MG63 (cell line): ENCODE results near the gene AUNIP. TPM values are rescaled to one million over a fixed set of nuclear protein-coding genes. Genes with fewer than 3 reads are reported as not detected.
A peak's percentile ranks its signal among the peaks of the same experiment; 100 is the strongest.

ENCODE experiments used
- DNase-seq: peaks from one replicate; pipeline ENCODE4 v3.0.0-alpha.2; 2020
- H3K27me3 ChIP-seq: fragments of 250-450 bp; sonication (Bioruptor Pico); 2 replicates; pipeline ENCODE4 v1.5.1; 2020; ENCODE audit warnings: mild to moderate bottlenecking, moderate library complexity
- H3K36me3 ChIP-seq: fragments of 250-450 bp; sonication (Bioruptor Pico); 2 replicates; pipeline ENCODE4 v1.5.1; 2020; ENCODE audit warnings: mild to moderate bottlenecking, moderate library complexity
- H3K4me3 ChIP-seq: fragments of 250-450 bp; sonication (Bioruptor Pico); 2 replicates; pipeline ENCODE4 v1.5.1; 2020; ENCODE audit warnings: mild to moderate bottlenecking, moderate library complexity
- H3K9me3 ChIP-seq: fragments of 250-450 bp; sonication (Bioruptor Pico); 2 replicates; pipeline ENCODE4 v1.5.1; 2020; ENCODE audit warnings: mild to moderate bottlenecking, moderate library complexity
- total RNA-seq: library from RNA; depleted of rRNA; stranded (reverse); fragments of >200 nt; shearing (Covaris generic); gene quantifications from 2 replicates; pipeline ENCODE4 v1.2.3, GENCODE V29; 2014; ENCODE audit warnings: low replicate concordance

Gene AUNIP
- total RNA-seq, 1 experiment from 2014 or later = 20.6 TPM

DNA sequence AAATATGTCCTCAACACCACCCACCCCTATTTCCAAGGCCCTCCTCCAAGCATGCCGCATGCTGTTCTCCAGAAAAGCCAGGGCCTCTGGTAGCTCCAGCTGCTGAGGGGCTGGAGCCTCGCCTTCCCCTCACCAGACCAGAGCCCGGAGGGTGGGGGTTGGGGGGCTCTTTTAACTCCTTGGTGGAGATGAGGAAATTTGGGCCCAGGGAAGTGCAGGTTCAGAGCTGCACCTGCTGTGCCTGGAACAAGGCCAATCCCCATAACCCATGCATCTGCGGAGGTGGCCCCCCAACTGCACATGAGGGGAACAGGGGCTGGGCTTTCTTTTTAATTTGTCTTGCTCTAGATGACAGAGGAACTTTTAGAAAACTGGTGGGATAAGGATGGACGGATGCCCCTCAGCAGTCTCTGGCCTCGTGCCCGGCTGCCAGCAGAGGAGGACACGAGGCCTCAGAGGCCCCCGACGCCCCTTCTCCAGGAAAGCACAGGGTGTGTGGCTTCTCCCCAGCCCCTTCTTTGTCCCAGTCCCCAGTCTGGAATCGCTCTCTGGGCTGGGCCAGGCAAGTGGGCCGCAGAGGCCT, 59.8 kb downstream of the AUNIP start:
- Histone ChIP-seq H3K4me3 (peak overlapping the region; percentile 48), H3K36me3 (no peaks in the 10 kb centered on the region), H3K9me3 (no peaks in the 10 kb centered on the region), H3K27me3 (no peaks in the 10 kb centered on the region)
- no peak for DNase-seq

DNA sequence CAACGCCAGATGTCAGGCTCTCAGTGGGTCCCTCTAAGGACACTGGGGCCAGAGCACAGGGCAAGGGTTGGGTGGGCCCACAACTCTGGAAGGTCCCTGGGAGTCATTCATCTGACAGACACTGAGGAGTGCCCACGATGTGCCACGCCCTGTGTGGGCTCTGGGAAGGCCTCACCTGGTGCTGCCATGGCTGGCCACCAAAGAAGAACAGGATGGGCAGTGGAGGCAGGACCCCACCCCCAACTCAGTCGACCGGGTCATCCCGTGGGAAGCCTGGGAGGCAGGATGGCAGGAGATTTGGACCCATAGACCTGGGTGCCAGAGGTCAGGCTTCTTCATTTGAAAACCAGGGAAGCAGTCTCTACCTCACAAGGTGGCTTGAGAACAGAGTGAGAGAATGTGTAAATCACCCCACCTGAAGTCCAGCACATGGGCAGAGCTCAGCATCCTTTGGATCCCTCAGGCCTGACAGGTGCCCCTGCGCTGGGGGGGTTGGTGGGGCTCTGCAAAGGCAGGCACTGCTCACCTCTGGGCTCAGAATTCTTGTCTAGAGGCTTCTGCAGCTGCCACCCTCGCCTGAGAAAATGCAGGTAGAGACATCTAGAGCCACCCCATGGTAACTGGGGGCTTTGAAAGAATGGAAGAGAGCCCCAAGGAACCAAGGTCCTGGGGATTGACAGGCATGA, 60.4 kb downstream of the AUNIP start:
- no peak for DNase-seq
- Histone ChIP-seq H3K4me3 (no peak overlapping the region), H3K9me3 (no peaks in the 10 kb centered on the region), H3K27me3 (no peaks in the 10 kb centered on the region), H3K36me3 (no peaks in the 10 kb centered on the region)

DNA sequence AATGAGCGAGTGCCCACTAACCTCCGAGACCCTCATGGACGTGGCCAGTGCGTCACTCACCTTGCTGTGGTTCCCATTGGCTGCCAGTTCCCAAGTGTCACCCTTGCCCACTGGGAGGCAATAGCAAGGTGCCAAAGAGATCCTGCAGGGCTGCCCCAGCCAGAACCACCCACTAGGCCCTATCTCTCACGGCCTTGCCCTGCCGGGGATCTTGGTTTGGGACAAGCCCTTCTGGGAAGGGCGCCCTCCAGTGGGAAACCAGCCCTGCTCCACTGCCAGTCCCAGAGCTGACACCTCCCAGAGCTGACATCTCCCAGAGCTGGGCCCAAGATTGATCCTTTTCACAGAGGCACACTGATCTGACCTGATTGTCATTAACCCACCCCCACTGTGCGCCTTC, 61.3 kb downstream of the AUNIP start:
- DNase-seq = peak; percentile 39
- Histone ChIP-seq H3K9me3 (no peaks in the 10 kb centered on the region), H3K27me3 (no peaks in the 10 kb centered on the region), H3K4me3 (no peak overlapping the region), H3K36me3 (no peaks in the 10 kb centered on the region)

DNA sequence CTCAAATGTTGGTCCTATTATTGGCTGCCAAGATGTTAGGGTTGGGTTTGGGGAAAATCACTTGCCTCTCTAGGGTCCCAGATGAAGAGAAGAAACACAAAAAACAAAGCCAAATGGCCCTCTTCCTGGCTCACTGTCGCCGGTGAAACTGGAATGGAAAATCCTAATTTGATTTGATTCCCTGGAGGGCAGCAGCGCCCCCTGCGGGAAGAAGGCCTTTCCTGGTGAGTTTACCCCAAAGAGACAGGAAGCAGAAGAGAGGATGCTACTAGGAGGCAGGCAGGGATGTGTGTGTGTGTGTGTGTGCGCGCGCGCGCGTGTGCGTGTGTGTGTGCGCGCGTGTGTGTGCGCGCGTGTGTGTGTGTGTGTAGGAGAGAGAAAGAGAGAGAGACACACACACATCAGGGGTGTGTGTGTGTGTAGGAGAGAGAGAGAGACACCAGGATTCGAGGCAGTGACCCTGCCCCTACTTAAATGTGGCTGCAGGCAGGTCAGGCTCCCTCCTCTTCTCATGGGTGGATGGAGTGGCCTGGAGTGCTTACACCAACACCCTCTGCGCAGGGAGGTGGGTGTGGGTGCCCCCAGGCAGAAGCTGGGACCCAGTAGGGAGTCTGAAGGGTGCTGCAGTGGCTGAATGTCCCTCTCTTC, 62.3 kb downstream of the AUNIP start:
- H3K9me3 ChIP-seq = no peaks in the 10 kb centered on the region
- H3K4me3 ChIP-seq = no peak overlapping the region
- H3K27me3 ChIP-seq = no peaks in the 10 kb centered on the region
- no peaks in the 10 kb centered on the region for H3K36me3 ChIP-seq
- DNase-seq = peak; percentile 71

DNA sequence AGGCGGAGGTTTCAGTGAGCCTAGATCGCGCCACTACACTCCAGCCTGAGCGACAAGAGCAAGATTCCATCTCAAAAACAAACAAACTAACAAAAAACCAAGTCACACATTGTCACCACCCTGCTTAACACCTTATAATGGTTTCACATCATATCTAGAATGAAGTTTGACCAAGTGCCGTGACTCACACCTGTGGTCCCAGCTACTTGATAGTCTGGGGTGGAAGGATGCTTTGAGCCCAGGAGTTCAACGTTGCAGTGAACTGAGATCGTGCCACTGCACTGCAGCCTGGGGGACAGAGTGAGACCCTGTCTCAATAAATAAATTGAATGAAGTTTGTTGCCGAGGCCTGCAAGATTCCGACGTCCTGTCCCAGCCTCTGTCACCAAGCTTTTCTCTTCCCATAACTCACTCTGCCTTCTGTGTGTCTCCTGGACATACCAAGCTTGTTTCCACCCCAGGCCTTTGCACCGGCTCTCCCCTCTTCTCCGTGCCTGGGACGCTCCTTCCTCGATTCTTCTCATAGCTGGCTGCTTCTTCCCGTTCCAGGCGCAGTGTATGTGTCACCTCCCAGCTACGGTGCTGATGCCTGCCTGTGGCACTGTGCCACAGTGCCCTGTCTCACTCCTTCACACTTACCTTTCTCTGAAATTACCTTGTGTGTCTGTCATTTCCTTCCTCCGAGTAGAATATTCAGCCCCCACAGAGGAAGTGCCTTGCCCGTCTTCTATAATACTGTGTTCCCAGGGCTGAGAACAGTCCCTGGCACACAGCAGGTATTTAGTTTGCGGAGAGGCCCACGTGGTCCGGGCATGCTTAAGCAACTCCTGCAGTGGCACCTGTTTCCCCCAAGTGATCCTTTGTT, 63.1 kb downstream of the AUNIP start:
- Histone ChIP-seq H3K27me3 (no peaks in the 10 kb centered on the region), H3K9me3 (no peaks in the 10 kb centered on the region), H3K4me3 (no peak overlapping the region), H3K36me3 (no peaks in the 10 kb centered on the region)
- DNase-seq = no peak

DNA sequence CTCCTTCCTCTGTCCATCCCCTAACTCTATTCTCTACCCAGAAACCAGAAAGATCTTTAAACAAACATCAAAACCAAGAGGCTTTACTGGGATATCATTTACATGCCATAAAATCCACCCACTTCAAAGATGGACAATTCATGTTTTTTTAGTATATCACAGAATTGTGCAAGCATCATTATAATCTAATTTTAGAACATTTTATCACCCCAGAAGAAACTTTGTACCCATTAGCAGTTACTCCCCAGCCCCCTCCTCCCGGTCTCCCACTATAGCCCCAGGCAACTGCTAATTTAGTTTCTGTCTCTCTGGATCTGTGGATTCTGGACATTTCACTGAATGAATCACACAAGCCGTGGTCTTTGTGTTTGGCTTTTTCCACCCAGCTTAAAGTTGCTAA, 64.0 kb downstream of the AUNIP start:
- DNase-seq = no peak
- no peak overlapping the region for H3K4me3 ChIP-seq
- H3K27me3 ChIP-seq = no peaks in the 10 kb centered on the region
- no peaks in the 10 kb centered on the region for H3K9me3 ChIP-seq
- H3K36me3 ChIP-seq = no peaks in the 10 kb centered on the region

DNA sequence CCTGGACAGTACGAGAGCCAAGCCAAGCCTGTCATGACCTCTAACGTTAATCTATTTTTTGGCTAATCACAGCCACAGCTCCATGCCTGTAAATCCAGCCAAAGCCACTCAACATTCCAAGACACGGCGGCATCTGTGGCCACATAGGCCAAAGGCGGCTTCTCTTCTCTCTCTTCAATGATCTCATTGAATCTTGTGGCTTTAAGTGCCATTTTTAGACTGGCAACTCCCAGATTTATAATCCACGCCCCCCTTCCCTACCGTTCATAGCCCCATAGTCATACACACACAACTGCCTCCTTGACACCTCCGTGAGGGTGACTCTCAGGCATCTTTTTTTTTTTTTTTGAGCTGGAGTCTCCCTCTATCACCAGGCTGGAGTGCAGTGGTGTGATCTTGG, 64.9 kb downstream of the AUNIP start:
- Histone ChIP-seq H3K9me3 (no peaks in the 10 kb centered on the region), H3K36me3 (no peaks in the 10 kb centered on the region), H3K27me3 (no peaks in the 10 kb centered on the region), H3K4me3 (no peak overlapping the region)
- no peak for DNase-seq

DNA sequence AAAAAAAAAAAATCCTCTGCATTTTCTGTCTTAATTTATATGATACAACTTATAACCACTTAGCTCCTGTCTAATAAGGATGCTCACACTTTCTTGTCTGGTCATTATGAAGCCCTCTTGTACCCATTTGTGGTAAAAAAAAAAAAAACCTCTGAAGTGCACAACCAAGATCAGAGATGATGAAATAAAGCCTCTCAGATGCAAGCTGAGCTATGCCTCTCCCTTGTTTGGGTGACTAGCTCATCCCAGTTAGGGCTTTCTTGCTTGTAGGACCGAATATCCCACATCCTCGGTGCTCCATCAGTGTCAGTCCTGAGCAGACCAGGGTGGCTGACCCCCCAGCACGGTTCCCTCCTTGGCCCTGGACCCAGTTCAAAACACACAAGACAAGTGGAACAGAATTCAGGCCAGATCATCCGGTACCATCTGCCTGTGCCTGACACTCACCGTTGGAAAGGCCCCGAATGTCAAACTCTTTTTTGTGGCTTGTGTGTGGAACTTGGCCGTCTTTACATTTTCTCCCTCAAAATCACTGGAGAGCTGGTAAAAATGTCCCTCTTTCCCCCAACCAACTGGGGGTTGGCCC, 65.6 kb downstream of the AUNIP start:
- no peak for DNase-seq

DNA sequence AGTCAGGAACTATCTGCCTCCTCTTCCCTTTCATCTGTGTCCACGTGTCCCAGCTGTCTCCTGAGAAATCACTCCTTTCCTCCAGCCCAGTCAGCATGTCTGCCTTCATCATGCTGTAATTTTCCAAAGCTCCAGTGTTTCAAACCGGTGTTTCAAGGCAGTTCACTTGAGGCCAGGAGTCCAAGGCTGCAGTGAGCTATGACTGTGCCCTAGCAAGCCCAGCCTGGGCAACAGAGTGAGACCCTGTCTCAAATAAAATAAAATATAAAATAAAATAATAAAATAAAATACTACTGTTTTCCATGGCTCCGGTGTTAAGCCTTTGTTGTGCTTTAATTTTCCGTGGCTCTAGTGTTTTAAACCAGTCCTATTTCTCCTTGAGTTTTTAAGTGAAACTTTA, 67.1 kb downstream of the AUNIP start:
- Histone ChIP-seq H3K9me3 (no peaks in the 10 kb centered on the region), H3K36me3 (no peaks in the 10 kb centered on the region), H3K4me3 (no peak overlapping the region), H3K27me3 (no peaks in the 10 kb centered on the region)
- no peak for DNase-seq

More for the DNA sequence above, 65.6 kb downstream of the AUNIP start:
- Histone ChIP-seq H3K36me3 (no peaks in the 10 kb centered on the region), H3K9me3 (no peaks in the 10 kb centered on the region), H3K27me3 (no peaks in the 10 kb centered on the region), H3K4me3 (no peak overlapping the region)

DNA sequence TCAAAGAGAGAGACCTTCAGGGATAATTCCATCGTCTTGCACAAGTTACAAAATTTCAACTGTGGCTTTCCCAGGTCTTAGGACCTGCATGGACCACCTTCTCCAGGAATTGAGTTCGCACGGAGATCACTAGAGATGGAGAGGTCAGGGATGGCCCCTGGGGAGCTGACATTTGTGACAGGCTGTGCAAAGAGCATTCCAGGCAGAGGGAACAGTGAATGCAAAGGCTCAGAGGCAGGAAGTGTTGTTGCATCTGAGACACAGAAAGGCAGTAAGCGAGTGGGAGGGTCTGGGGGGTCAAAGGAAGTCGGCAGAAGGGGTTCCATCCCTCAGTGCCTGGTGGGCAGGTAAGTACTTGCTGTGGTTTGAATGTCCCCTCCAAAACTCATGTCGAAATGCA, 68.8 kb downstream of the AUNIP start:
- Histone ChIP-seq H3K27me3 (no peaks in the 10 kb centered on the region), H3K9me3 (no peaks in the 10 kb centered on the region), H3K36me3 (no peaks in the 10 kb centered on the region), H3K4me3 (no peak overlapping the region)
- no peak for DNase-seq

DNA sequence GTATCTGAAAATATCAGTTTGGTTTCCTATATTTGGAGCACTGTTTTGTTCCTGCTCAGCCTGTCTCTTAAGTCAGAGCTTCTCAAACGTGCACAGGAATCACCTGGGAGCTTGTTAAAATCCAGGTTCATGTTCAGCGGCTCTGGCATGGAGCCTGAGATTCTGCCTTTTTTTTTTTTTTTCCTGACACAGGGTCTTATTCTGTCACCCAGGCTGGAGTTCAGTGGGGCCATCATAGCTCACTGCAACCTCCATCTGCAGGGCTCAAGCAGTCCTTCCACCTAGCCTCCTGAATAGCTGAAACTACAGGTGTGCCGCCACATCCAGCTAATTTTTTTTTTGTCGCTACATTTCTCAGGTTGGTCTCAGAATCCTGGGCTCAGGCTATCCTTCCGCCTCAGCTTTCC, 71.5 kb downstream of the AUNIP start:
- no peaks in the 10 kb centered on the region for H3K36me3 ChIP-seq
- no peaks in the 10 kb centered on the region for H3K27me3 ChIP-seq
- no peaks in the 10 kb centered on the region for H3K9me3 ChIP-seq
- DNase-seq = no peak
- H3K4me3 ChIP-seq = no peak overlapping the region

DNA sequence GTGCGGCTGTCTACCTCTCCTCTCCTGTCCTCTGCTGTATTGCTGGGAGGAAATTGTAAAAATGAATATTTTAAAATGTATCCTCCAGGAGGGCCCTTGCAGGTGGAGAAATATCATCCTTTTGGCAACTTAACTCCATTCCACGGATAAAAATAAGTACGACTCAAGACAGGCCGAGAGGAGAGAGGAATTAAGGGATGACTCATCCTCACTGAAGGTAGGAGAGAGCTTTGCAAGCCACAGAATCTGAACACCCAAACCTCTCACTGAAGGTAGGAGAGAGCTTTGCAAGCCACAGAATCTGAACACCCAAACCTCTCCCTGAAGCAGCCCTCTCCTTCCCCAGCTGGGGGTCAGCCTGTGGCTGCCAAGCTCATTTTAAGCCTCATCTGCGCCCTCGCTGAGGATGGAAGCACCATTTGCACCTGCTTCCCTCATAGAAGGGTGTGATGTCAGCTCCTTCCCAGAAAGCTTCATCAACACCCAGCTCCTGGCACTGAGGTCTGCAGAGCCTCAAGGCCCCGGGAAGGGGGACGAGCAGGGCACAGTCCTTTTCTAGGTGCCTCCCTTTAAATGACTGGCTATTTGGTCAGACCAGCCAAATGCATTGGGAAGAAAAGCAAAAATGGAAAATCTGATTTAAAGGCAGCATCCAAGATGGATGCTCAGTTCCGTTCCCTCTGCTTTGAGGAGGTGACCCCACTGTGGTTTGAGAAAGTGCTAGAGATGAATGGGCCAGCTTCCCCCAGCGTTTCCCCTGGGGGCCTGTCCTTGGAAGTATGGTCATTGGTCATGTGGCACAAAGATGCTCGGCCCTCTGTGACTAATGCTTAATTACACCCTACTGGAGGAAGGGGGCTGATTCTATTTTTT, 72.1 kb downstream of the AUNIP start:
- Histone ChIP-seq H3K4me3 (no peak overlapping the region), H3K9me3 (no peaks in the 10 kb centered on the region), H3K36me3 (no peaks in the 10 kb centered on the region), H3K27me3 (no peaks in the 10 kb centered on the region)
- DNase-seq = no peak

DNA sequence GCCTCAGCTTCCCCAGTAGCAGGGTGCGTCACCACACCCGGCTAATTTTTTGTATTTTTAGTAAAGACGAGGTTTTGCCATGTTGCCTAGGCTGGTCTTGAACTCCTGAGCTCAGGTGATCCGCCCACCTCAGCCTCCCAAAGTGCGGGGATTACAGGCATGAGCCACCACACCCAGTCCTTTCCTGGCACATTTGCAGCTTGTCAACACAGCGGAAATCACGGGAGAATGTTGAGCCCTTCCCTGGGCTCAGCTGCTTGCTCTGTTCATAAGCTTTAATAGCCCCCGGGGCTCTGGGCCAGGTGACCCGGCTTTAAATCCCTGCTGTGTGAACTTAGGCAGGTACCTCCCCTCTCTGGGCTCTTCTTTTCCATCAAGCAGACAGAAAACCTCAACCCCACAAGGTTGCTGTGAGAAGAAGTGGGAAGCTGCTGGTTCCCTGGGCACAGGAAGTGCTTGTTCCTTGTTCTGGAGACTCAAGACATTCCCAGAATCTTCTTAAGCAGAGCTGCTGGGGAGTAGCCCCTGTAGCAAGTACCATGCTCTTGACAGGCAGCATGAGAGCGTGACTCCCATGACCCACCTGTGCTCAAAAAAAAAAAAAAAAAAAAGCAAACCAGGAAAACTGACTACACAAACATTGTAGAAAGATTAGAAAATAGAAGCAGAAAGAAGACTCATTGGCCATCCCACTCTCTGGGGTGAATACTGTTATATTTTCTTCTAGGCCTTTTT, 73.8 kb downstream of the AUNIP start:
- no peak overlapping the region for H3K4me3 ChIP-seq
- DNase-seq = no peak
- H3K9me3 ChIP-seq = no peaks in the 10 kb centered on the region
- H3K36me3 ChIP-seq = no peaks in the 10 kb centered on the region
- H3K27me3 ChIP-seq = no peaks in the 10 kb centered on the region

DNA sequence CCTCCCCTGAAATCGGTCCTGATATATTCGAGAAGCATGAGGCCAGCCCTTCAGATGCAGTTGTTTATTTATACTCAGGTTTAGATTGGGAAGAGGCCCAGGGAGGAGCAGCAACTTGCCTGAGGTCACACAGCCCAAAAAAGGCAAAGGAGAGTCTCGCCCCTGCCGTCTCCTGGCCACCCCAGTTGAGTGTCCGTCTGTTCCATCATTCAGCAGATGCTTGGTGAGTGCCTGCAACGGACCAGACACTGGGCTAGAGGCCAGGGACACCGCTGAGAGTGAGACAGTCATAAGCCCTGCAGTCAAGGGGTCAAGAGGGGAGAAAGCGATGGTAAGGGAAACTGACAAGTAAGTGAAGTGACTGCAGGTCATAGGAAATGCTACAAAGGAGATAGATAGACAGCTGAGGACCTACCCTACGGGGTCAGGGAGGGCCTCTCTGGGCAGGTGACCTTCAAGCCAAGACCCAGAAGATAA, 74.6 kb downstream of the AUNIP start:
- Histone ChIP-seq H3K36me3 (no peaks in the 10 kb centered on the region), H3K27me3 (no peaks in the 10 kb centered on the region), H3K4me3 (no peak overlapping the region), H3K9me3 (no peaks in the 10 kb centered on the region)
- peak; percentile 37 for DNase-seq
